ENCODE data around the gene CD58. TPM values are rescaled to one million over a fixed set of nuclear protein-coding genes. Genes with fewer than 3 reads are reported as not detected.

Gene CD58
- total RNA-seq, 1 donor from 2014 or later = 40.6 TPM

DNA sequence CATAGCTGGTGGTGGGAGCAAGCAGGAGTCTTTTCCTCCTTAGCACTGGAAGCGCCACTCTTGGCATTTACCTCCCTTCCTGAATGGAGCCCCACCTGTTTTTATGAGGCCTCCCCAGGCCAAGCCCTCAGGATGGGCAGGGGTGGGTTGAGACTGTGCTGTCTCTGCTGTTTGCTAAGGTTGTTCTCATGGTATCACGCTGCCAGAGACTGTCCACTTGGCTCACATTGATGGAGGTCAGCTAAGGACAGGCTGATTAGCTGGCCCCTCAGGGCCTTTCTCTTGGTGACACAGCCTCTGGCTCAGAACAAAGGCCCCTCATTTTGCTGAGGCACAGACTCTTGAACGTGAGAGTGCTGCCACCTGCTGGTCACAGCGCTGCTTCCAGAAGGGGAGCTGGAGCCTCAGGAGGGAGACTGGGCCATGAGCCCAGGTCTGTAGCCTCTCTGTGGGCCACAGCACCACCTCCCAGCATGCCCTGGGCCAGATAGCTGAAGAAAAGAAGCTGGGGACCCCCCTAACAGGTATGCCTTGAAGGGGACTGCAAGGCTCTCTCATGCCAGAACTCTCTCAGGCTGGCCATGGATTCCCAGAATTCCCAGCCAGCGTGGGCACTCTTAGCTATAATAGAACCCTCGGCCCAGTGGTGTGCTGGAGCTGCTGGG is 85.6 kb downstream of the CD58 start:
- H3K27ac Mint-ChIP-seq = no peak overlapping the region
- intact Hi-C loops (cut with micrococcal nuclease) = loop anchor here (1.0 kb wide), 4 partner anchors 14 to 346 kb away; no protein-coding TSS in a partner anchor
- H3K4me1 Mint-ChIP-seq (ENCODE audit: low read depth) = peaks cover 11% of the 10 kb centered on the region
- no peaks in the 10 kb centered on the region for H3K27me3 Mint-ChIP-seq (ENCODE audit: low read depth)
- H3K9me3 Mint-ChIP-seq = no peaks in the 10 kb centered on the region
- DNase-seq (ENCODE audit: low spot score) = peak; percentile 67
- H3K4me3 Mint-ChIP-seq (ENCODE audit: low read depth) = no peak overlapping the region
- H3K36me3 Mint-ChIP-seq (ENCODE audit: low read depth) = no peaks in the 10 kb centered on the region

DNA sequence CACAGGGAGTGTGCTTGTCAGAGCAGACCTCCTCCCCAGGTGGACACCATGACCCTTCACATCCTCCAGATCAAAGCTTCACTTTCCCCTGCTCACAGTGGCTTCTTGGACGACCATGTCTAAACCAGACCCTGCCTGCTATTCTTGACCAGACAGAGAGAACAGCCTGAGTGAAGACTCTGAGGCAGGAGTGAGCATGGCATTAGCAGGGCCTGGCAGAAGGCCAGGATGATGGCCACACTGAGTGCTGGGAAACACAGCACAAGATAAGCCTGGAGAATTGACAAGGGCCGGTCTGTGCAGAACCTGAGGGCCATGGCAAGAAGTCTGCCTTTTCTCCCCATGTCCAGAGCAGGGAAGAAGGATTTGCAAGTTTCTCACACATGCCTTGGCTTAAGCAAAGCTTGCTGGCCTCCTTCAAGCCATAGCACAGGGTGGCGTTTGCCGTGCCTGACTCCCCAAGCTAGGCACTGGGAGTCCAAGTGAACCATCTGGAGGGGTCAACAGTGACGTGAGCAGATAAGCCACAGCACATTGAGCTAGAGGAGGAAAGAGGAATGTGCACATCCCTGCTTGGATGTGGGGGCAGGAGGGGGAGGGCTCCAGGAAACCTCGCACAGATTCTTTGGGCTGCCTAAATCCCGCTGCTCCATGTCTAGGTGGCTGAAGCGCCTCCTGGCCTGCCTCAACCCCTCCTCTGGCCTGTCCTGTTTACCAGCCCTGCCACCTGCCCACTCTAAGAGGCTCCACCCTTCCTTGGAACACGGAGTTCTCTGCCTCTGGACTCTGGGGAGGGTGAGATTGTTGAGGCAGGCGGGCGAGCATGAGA is 87.1 kb downstream of the CD58 start:
- no peaks in the 10 kb centered on the region for H3K36me3 Mint-ChIP-seq (ENCODE audit: low read depth)
- H3K4me3 Mint-ChIP-seq (ENCODE audit: low read depth) = no peak overlapping the region
- H3K27ac Mint-ChIP-seq = no peak overlapping the region
- H3K4me1 Mint-ChIP-seq (ENCODE audit: low read depth) = peaks cover under 1% of the 10 kb centered on the region
- H3K9me3 Mint-ChIP-seq = no peaks in the 10 kb centered on the region
- DNase-seq (ENCODE audit: low spot score) = no peak
- intact Hi-C loops (cut with micrococcal nuclease) = no loop called here
- no peaks in the 10 kb centered on the region for H3K27me3 Mint-ChIP-seq (ENCODE audit: low read depth)

DNA sequence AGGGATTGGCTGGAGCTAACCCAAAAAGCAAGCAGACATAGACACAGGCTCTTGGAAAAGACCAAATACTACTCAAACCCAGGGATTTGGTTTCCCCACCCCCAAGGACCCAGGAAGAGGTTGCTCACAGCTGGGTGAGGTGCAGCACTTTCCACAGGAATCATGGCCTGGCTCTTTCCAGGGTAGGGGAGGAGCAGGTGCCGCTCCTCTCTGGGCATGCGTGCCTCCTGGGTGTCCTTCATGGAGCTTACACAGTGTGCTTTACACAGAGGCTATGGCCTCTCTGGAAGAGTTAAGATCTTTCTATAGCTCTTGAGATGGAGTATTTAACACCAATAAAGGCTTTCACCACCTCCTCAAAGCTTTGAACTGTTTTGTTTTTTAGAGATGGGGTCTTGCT is 88.3 kb downstream of the CD58 start:
- H3K4me3 Mint-ChIP-seq (ENCODE audit: low read depth) = no peak overlapping the region
- peaks cover 2% of the 10 kb centered on the region for H3K27me3 Mint-ChIP-seq (ENCODE audit: low read depth)
- no peak for DNase-seq (ENCODE audit: low spot score)
- no peaks in the 10 kb centered on the region for H3K9me3 Mint-ChIP-seq
- intact Hi-C loops (cut with micrococcal nuclease) = no loop called here
- no peak overlapping the region for H3K27ac Mint-ChIP-seq
- no peaks in the 10 kb centered on the region for H3K4me1 Mint-ChIP-seq (ENCODE audit: low read depth)
- no peaks in the 10 kb centered on the region for H3K36me3 Mint-ChIP-seq (ENCODE audit: low read depth)

DNA sequence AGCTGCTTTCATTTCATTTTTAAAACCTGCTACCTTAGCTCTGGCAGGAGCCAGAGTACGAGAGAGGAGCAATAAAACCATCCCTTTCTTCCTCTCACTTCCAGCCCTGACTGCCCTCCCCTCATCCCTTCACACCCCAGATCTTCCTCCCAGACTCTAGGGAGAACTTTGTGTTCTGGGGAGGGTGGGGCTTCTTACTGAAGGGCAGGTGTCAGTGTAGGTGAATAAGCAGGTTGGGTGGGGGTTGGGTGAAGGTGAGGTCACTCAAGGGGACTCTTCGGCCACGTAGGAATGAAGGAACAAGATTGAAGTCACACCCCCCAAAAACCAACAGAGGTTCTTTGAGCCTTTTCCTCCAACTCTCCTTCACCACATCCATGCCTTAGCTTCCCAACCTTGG is 88.9 kb downstream of the CD58 start:
- no peaks in the 10 kb centered on the region for H3K4me1 Mint-ChIP-seq (ENCODE audit: low read depth)
- no peak overlapping the region for H3K27ac Mint-ChIP-seq
- intact Hi-C loops (cut with micrococcal nuclease) = no loop called here
- no peaks in the 10 kb centered on the region for H3K9me3 Mint-ChIP-seq
- H3K27me3 Mint-ChIP-seq (ENCODE audit: low read depth) = peaks cover 2% of the 10 kb centered on the region
- no peak overlapping the region for H3K4me3 Mint-ChIP-seq (ENCODE audit: low read depth)
- DNase-seq (ENCODE audit: low spot score) = no peak
- no peaks in the 10 kb centered on the region for H3K36me3 Mint-ChIP-seq (ENCODE audit: low read depth)

DNA sequence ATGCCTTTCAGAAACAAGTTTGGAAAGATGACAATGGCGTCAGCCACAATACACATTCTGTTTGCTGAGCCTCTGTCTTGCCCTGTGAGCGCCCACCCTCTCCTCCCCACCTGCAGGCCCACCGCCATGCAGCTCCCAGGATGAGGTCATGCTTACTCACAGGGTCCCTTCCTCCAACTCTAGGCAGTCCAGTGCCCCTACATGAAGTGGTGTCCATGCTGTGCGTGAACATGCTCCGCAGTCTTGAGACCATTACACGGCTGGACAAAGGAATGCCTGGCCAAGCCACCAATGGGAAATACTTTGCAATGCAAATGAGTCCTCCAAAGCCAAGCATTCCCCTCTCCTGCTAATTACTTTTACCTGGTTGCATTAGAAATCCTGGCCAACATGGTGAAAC is 92.2 kb downstream of the CD58 start:
- intact Hi-C loops (cut with micrococcal nuclease) = no loop called here
- no peaks in the 10 kb centered on the region for H3K36me3 Mint-ChIP-seq (ENCODE audit: low read depth)

DNA sequence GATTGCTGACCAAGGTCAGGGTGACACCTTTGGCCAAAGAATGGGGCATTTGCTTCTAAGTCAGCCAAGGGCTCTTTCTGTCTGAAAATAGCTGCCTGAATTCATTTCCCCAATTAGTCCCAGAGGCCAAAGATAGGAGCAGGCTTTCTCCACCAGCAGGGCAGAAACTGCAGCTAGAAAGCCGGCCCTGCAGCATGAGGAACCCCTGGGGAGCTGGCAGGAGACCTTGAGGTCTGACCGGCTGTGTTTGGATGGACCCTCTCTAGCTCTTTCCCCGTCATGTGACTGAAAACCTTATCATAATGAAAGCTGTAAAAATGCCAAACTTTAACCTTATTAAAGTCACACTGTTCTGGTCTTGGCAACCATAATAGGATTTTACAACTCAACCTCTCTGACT is 93.4 kb downstream of the CD58 start:
- Mint-ChIP-seq H3K27ac (no peak overlapping the region), H3K36me3 (ENCODE audit: low read depth) (no peaks in the 10 kb centered on the region), H3K4me3 (ENCODE audit: low read depth) (no peak overlapping the region), H3K9me3 (no peaks in the 10 kb centered on the region), H3K27me3 (ENCODE audit: low read depth) (peaks cover 2% of the 10 kb centered on the region), H3K4me1 (ENCODE audit: low read depth) (no peaks in the 10 kb centered on the region)
- DNase-seq (ENCODE audit: low spot score) = no peak
- intact Hi-C loops (cut with micrococcal nuclease) = no loop called here

More for the DNA sequence above, 92.2 kb downstream of the CD58 start:
- no peaks in the 10 kb centered on the region for H3K9me3 Mint-ChIP-seq
- H3K4me3 Mint-ChIP-seq (ENCODE audit: low read depth) = no peak overlapping the region
- no peak overlapping the region for H3K27ac Mint-ChIP-seq
- no peak for DNase-seq (ENCODE audit: low spot score)
- peaks cover 2% of the 10 kb centered on the region for H3K27me3 Mint-ChIP-seq (ENCODE audit: low read depth)
- no peaks in the 10 kb centered on the region for H3K4me1 Mint-ChIP-seq (ENCODE audit: low read depth)

DNA sequence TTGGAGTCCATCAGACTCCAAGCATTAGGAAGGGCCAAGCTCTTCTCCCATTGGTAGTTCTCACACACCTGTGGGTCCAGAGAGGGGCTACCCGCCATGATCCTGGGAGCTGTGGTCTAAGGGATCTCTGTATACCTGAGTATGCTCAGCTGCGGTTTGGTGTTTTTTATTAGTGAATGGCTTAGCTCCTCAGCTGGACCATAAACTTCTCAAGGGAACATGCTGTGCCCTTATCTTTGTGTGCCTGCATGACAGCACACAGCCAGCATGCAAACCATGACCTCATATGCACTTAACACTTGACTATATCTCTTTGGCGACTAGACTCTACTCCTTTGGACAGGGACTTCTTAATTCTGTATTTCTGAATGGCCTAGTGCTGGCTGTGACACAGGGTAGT is 94.5 kb downstream of the CD58 start:
- H3K4me3 Mint-ChIP-seq (ENCODE audit: low read depth) = no peak overlapping the region
- no peaks in the 10 kb centered on the region for H3K36me3 Mint-ChIP-seq (ENCODE audit: low read depth)
- H3K4me1 Mint-ChIP-seq (ENCODE audit: low read depth) = no peaks in the 10 kb centered on the region
- H3K27ac Mint-ChIP-seq = no peak overlapping the region
- DNase-seq (ENCODE audit: low spot score) = no peak
- no peaks in the 10 kb centered on the region for H3K9me3 Mint-ChIP-seq
- intact Hi-C loops (cut with micrococcal nuclease) = no loop called here
- peaks cover 8% of the 10 kb centered on the region for H3K27me3 Mint-ChIP-seq (ENCODE audit: low read depth)

DNA sequence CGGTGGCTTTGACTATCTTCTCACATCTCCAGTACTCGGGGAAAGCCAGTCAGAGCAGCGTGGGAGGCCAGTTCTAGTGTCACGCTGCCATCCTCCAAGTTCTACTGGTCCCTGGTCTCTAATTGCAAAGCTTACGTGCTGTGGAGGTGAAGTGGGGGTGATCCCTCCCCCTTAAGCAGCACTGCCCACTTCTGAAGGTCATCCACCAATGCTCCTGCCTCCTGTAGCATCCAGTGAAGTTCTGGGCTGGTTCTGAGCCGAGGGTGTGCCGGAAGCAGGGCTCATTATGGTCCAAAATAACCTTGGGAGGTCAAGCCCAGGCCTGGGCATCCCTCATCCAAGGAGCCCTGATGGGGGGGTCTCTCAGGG is 95.0 kb downstream of the CD58 start:
- H3K4me1 Mint-ChIP-seq (ENCODE audit: low read depth) = no peaks in the 10 kb centered on the region
- no peak for DNase-seq (ENCODE audit: low spot score)
- H3K27me3 Mint-ChIP-seq (ENCODE audit: low read depth) = peaks cover 8% of the 10 kb centered on the region
- intact Hi-C loops (cut with micrococcal nuclease) = no loop called here
- H3K4me3 Mint-ChIP-seq (ENCODE audit: low read depth) = no peak overlapping the region
- no peaks in the 10 kb centered on the region for H3K36me3 Mint-ChIP-seq (ENCODE audit: low read depth)
- H3K27ac Mint-ChIP-seq = no peak overlapping the region
- H3K9me3 Mint-ChIP-seq = no peaks in the 10 kb centered on the region

DNA sequence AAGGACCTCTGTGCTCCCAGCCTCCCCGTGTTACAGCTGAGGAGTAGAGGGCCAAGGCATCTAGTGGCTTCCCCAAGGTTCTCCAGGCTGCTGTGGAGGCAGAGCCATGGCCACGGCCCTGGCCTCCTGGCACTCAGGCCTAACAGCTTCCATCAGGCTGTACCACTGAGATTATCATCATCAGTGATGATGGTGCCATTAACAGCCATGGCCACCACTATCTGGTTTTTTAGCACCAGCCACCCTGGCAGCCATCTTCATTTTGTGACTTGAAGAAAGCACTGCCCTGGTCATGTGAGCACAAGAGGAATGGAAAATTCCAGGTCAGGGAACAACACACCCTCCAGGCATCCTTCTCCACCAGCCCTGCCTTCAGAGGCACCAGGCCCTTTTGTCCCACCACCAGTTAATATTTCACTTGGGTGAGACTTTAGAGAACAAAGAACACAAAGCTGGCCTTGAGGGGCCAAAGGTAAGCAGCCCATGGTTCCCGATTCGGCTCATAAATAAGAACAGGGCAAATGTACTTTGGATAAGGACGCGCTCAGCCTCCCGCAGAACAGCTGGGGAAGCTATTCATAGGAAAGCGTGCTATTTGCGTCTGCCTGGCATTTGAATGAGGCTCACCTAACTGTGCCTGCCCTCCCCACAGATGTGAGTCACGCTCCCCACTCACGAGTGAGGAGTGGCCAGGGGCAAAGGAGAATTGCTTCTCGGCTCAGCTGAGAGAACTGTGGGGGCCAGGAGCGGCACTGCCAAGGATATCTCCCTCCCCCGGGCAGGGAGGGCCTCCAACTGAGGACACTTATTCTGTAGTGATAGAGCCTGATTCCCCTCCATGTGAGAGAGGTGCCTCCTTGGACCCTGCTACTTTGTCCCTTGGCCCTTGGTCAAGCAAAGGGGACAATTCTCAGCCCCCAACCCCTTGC is 95.6 kb downstream of the CD58 start:
- Mint-ChIP-seq H3K9me3 (no peaks in the 10 kb centered on the region), H3K36me3 (ENCODE audit: low read depth) (no peaks in the 10 kb centered on the region), H3K27ac (no peak overlapping the region), H3K27me3 (ENCODE audit: low read depth) (peaks cover 8% of the 10 kb centered on the region), H3K4me1 (ENCODE audit: low read depth) (no peaks in the 10 kb centered on the region), H3K4me3 (ENCODE audit: low read depth) (no peak overlapping the region)
- DNase-seq (ENCODE audit: low spot score) = no peak
- intact Hi-C loops (cut with micrococcal nuclease) = no loop called here

DNA sequence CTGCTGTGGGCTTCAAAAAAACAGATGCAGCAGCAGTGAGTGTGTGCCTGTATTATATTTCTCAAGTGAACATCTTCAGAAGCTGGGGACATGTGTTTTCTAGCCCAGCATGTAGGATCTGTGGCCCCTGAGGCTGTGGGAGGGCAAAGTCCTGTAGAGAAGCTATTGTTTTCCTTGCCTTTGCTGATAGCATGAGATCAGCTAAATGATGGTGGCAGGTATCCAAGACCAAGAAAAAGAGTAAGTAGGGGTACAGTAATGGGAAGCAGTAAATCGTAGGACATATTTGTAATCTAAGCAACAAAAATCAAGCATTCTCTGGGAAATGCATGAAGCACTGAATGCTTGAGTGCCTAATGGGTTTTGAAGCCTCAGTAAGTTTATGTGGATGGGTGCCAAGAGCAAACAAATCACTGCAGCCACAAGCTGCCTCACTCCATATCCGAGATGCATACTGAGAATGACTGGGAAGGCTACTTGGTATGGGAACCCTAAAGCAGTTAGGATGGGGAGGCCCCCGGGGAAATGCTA is 98.3 kb downstream of the CD58 start:
- Mint-ChIP-seq H3K9me3 (no peaks in the 10 kb centered on the region), H3K36me3 (ENCODE audit: low read depth) (no peaks in the 10 kb centered on the region), H3K27ac (no peak overlapping the region), H3K4me3 (ENCODE audit: low read depth) (no peak overlapping the region), H3K4me1 (ENCODE audit: low read depth) (no peaks in the 10 kb centered on the region), H3K27me3 (ENCODE audit: low read depth) (peaks cover 8% of the 10 kb centered on the region)
- DNase-seq (ENCODE audit: low spot score) = no peak
- intact Hi-C loops (cut with micrococcal nuclease) = no loop called here

DNA sequence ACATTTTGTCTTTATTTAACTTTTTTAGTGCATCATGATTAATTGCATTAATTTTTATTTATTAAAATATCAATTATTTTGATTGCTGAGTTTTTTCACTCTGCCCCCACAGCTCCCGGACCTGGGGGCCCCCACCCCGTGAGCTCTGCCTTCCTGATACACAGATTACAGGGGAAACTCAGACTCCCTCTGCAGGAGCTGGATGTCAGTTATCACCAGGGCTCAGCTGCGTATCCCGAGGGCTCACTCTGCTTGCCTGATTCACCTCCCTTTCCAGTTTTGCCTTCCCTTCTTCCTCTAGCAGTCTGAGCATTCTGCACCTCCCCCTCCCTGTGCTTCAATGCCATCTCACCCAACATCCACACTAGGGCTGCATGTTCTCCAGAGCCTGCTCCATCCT is 99.6 kb downstream of the CD58 start:
- no peak overlapping the region for H3K27ac Mint-ChIP-seq
- H3K27me3 Mint-ChIP-seq (ENCODE audit: low read depth) = peaks cover 13% of the 10 kb centered on the region
- H3K36me3 Mint-ChIP-seq (ENCODE audit: low read depth) = no peaks in the 10 kb centered on the region
- no peak overlapping the region for H3K4me3 Mint-ChIP-seq (ENCODE audit: low read depth)
- no peaks in the 10 kb centered on the region for H3K4me1 Mint-ChIP-seq (ENCODE audit: low read depth)
- intact Hi-C loops (cut with micrococcal nuclease) = no loop called here
- H3K9me3 Mint-ChIP-seq = no peaks in the 10 kb centered on the region
- DNase-seq (ENCODE audit: low spot score) = no peak

DNA sequence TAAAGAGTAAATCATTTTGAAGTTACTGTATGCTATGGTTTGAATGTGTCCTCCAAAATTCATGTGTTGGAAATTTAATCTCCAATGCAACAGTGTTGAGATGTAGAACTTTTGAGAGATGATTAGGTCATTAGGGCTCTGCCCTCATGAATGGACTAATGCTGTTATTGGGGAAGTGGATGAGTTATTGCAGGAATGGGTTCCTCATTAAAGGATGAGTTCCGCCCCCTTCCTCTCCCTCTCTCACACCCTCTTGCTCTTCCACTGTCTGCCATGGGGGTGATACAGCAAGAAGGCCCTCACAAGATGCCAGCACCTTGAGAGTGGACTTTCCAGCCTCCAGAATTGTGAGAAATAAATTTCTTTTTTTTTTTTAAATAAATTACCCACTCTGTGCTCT is 100.2 kb downstream of the CD58 start:
- DNase-seq (ENCODE audit: low spot score) = no peak
- Mint-ChIP-seq H3K36me3 (ENCODE audit: low read depth) (no peaks in the 10 kb centered on the region), H3K27me3 (ENCODE audit: low read depth) (peaks cover 16% of the 10 kb centered on the region), H3K4me3 (ENCODE audit: low read depth) (no peak overlapping the region), H3K27ac (no peak overlapping the region), H3K4me1 (ENCODE audit: low read depth) (no peaks in the 10 kb centered on the region), H3K9me3 (no peaks in the 10 kb centered on the region)
- intact Hi-C loops (cut with micrococcal nuclease) = no loop called here
